IMR-90 (cell line): ENCODE results near the gene NPAS3. TPM values are rescaled to one million over a fixed set of nuclear protein-coding genes. Genes with fewer than 3 reads are reported as not detected.

Experiments
- ATAC-seq: fragments of 200-7000 bp; cut with Tn5 transposase; 2 replicates; pipeline ENCODE4 v1.9.1; 2020; ENCODE audit warnings: low read depth, mild to moderate bottlenecking, moderate library complexity
- BruUV-seq: library from RNA; stranded (reverse); fragments of 400-500 nt; replicated peaks from 2 replicates; lab custom pipeline; 2021; lab: Mats Ljungman, UMichigan
- CTCF ChIA-PET: fragments of 300-600 bp; formaldehyde crosslinking; extraction: SDS; loops from one replicate; lab custom pipeline; 2021; ENCODE audit warnings: antibody characterized with exemption; lab: Yijun Ruan, JAX
- POLR2A ChIA-PET: fragments of 300-600 bp; sonication (Branson Sonifier 250); formaldehyde crosslinking; loops from one replicate; lab custom pipeline; 2022; ENCODE audit warnings: antibody characterized with exemption; ENCODE audit not compliant: unreplicated experiment; lab: Charles Lee
- DNase-seq: peaks from one replicate; pipeline ENCODE4 v3.0.0; 2013
- H2AFZ ChIP-seq: replicated peaks from 2 replicates; pipeline ENCODE3; 2013; ENCODE audit warnings: low read length, mild to moderate bottlenecking; ENCODE audit not compliant: poor library complexity
- H2AK5ac ChIP-seq: 2 replicates; pipeline ENCODE4 v1.6.1; 2013; ENCODE audit warnings: low read depth, low read length, inconsistent platforms
- H2AK9ac ChIP-seq: replicated peaks from 2 replicates; pipeline ENCODE3; 2013; ENCODE audit warnings: mild to moderate bottlenecking, low read depth, low read length, moderate library complexity; ENCODE audit not compliant: poor library complexity
- H2BK120ac ChIP-seq: 2 replicates; pipeline ENCODE4 v1.6.1; 2013; ENCODE audit warnings: low read depth, low read length, inconsistent platforms
- H2BK15ac ChIP-seq: 3 replicates; pipeline ENCODE4 v1.6.1; 2013; ENCODE audit warnings: low read depth, low read length, inconsistent platforms
- H2BK20ac ChIP-seq: 2 replicates; pipeline ENCODE4 v1.6.1; 2013; ENCODE audit warnings: low read depth, mild to moderate bottlenecking, inconsistent platforms, low read length, moderate library complexity
- H2BK5ac ChIP-seq: 2 replicates; pipeline ENCODE4 v1.6.1; 2013; ENCODE audit warnings: mild to moderate bottlenecking, low read depth, low read length, inconsistent platforms; ENCODE audit not compliant: poor library complexity, severe bottlenecking
- H3K14ac ChIP-seq: replicated peaks from 2 replicates; pipeline ENCODE4 v1.6.1; 2013; ENCODE audit warnings: low read depth, low read length, inconsistent platforms
- H3K18ac ChIP-seq: 2 replicates; pipeline ENCODE4 v1.6.1; 2013; ENCODE audit warnings: low read depth, low read length, control low read depth
- H3K23ac ChIP-seq: 2 replicates; pipeline ENCODE4 v1.6.1; 2013; ENCODE audit warnings: low read depth, low read length, inconsistent platforms
- H3K27ac ChIP-seq: 2 replicates; pipeline ENCODE4 v1.5.1; 2013; ENCODE audit warnings: mild to moderate bottlenecking, control low read depth, low read length; ENCODE audit not compliant: insufficient read depth
- H3K27me3 ChIP-seq: 2 replicates; pipeline ENCODE4 v1.6.1; 2013; ENCODE audit warnings: low read length; ENCODE audit not compliant: control insufficient read depth, insufficient read depth
- H3K36me3 ChIP-seq: 2 replicates; pipeline ENCODE4 v1.6.1; 2013; ENCODE audit warnings: low read length, mixed read lengths; ENCODE audit not compliant: control insufficient read depth, insufficient read depth
- H3K4ac ChIP-seq: 2 replicates; pipeline ENCODE4 v1.6.1; 2013; ENCODE audit warnings: low read depth, low read length, inconsistent platforms
- H3K4me1 ChIP-seq: 2 replicates; pipeline ENCODE4 v1.6.1; 2013; ENCODE audit warnings: low read length, mixed read lengths; ENCODE audit not compliant: control insufficient read depth, insufficient read depth
- H3K4me2 ChIP-seq: 2 replicates; pipeline ENCODE4 v1.6.1; 2013; ENCODE audit warnings: low read depth, mild to moderate bottlenecking, control low read depth, low read length, moderate library complexity
- H3K4me3 ChIP-seq: 2 replicates; pipeline ENCODE4 v1.5.1; 2013; ENCODE audit warnings: low read depth, mild to moderate bottlenecking, control low read depth, low read length, moderate library complexity; ENCODE audit not compliant: insufficient read depth
- H3K56ac ChIP-seq: 2 replicates; pipeline ENCODE4 v1.6.1; 2013; ENCODE audit warnings: low read length, inconsistent platforms; ENCODE audit not compliant: insufficient read depth; ENCODE audit errors: extremely low read depth
- H3K79me1 ChIP-seq, 2 experiments: 2 replicates each; pipeline ENCODE4 v1.6.1; 2013; ENCODE audit warnings: low read length in 2 of 2, inconsistent platforms in 1 of 2, low read depth in 1 of 2
- H3K9ac ChIP-seq: 2 replicates; pipeline ENCODE4 v1.6.1; 2013; ENCODE audit warnings: low read depth, low read length, control low read depth
- H3K9me1 ChIP-seq: 2 replicates; pipeline ENCODE4 v1.6.1; 2013; ENCODE audit warnings: low read length, inconsistent platforms; ENCODE audit not compliant: insufficient read depth
- H3K9me3 ChIP-seq: 2 replicates; pipeline ENCODE4 v1.6.1; 2013; ENCODE audit warnings: low read length; ENCODE audit not compliant: control insufficient read depth, insufficient read depth
- H4K20me1 ChIP-seq: 2 replicates; pipeline ENCODE4 v1.6.1; 2013; ENCODE audit warnings: low read length, inconsistent platforms; ENCODE audit not compliant: insufficient read depth
- H4K5ac ChIP-seq: 2 replicates; pipeline ENCODE4 v1.6.1; 2013; ENCODE audit warnings: mild to moderate bottlenecking, low read depth, low read length, control low read depth
- H4K8ac ChIP-seq, 2 experiments: 2 replicates each; pipeline ENCODE4 v1.6.1; 2013; ENCODE audit warnings: low read depth in 2 of 2, low read length in 2 of 2, control low read depth in 1 of 2, inconsistent platforms in 1 of 2
- H4K91ac ChIP-seq: 2 replicates; pipeline ENCODE4 v1.6.1; 2013; ENCODE audit warnings: low read depth, low read length, inconsistent platforms; ENCODE audit not compliant: insufficient read depth
- CHD1 ChIP-seq: IDR thresholded peaks from 2 replicates; pipeline ENCODE4 v1.6.1; 2012; ENCODE audit warnings: low read depth, low read length, improper control_type of control experiment
- MAFK ChIP-seq: IDR thresholded peaks from 2 replicates; pipeline ENCODE4 v1.6.1; 2012; ENCODE audit warnings: low read depth, low read length, improper control_type of control experiment
- SMC3 ChIP-seq: fragments of 150-350 bp; IDR thresholded peaks from 2 replicates; pipeline ENCODE4 v1.6.1; 2016; ENCODE audit warnings: low read depth, mild to moderate bottlenecking, antibody characterized with exemption, low read length, moderate library complexity
- WGBS, 2 experiments: methylation state at CpG; one replicate each; pipeline versions ENCODE4 v1.1.5 to v1.1.7; 2013; ENCODE audit warnings: missing lambda C conversion rate in 2 of 2; ENCODE audit not compliant: insufficient read length in 1 of 2; ENCODE audit errors: extremely low coverage in 2 of 2; 5-methylcytosine and 5-hydroxymethylcytosine counted together
- dilution Hi-C: fragments of 300-500 bp; cut with HindIII; formaldehyde crosslinking; loops from one replicate; pipeline ENCODE4 v1.14.3; 2018; ENCODE audit warnings: low sequenced_read_pairs; ENCODE audit not compliant: unreplicated experiment
- in situ Hi-C: fragments of 300-500 bp; cut with MboI; formaldehyde crosslinking; loops from 3 replicates; pipeline ENCODE4 v1.14.3; 2019; ENCODE audit warnings: low sequenced_read_pairs, inconsistent platforms, mixed read lengths
- intact Hi-C: fragments of 100-400 bp; cut with micrococcal nuclease; formaldehyde crosslinking; loops from 2 replicates; pipeline ENCODE4 v1.10.0; 2022
- polyA plus RNA-seq, 3 experiments: library from polyadenylated mRNA; depleted of rRNA; stranded (reverse); fragments of >200 nt; gene quantifications; 2 replicates each; pipeline ENCODE4 v1.2.3, GENCODE V29; 2012; ENCODE audit warnings: low replicate concordance in 1 of 3
- total RNA-seq: library from RNA; depleted of rRNA; stranded (reverse); fragments of >200 nt; gene quantifications from 2 replicates; pipeline ENCODE4 v1.2.3, GENCODE V29; 2012

NPAS3 gene
- total and polyA plus RNA-seq, 2 of the 4 experiments (the other 2 are of a cell fraction) = not detected

GRCh38 chr14:33686218-33686617 is 747.5 kb downstream of the NPAS3 start:
- H3K4me1 ChIP-seq = no peaks in the 10 kb centered on the region
- POLR2A ChIA-PET = no interaction called here
- no peak overlapping the region for H3K9ac ChIP-seq
- H3K36me3 ChIP-seq = no peaks in the 10 kb centered on the region
- no peaks in the 10 kb centered on the region for H3K9me1 ChIP-seq
- H3K4ac ChIP-seq = no peak overlapping the region
- DNase-seq (peak; percentile 7), ATAC-seq (no peak)
- no peak overlapping the region for H2AFZ ChIP-seq
- H3K56ac ChIP-seq = no peak overlapping the region
- BruUV-seq = no TSS peak
- H3K27ac ChIP-seq = no peak overlapping the region
- H2AK5ac ChIP-seq = no peak overlapping the region
- no peak overlapping the region for H2BK15ac ChIP-seq
- no peak overlapping the region for H3K14ac ChIP-seq
- H3K27me3 ChIP-seq = no peaks in the 10 kb centered on the region
- CTCF ChIA-PET = no interaction called here
- no peak overlapping the region for H4K8ac ChIP-seq
- no peak overlapping the region for H3K23ac ChIP-seq
- in situ Hi-C loops (no loop called here), dilution Hi-C loops (no loop called here), intact Hi-C loops (no loop called here)
- no CpG with 5 or more reads among the region's 3 CpGs for WGBS, 2 experiments
- no peak overlapping the region for H4K5ac ChIP-seq
- H2AK9ac ChIP-seq = no peak overlapping the region
- no peaks in the 10 kb centered on the region for H3K79me1 ChIP-seq
- no peaks in the 10 kb centered on the region for H4K20me1 ChIP-seq
- H3K18ac ChIP-seq = no peak overlapping the region
- H4K91ac ChIP-seq = no peak overlapping the region
- no peak overlapping the region for H3K4me3 ChIP-seq
- H2BK5ac ChIP-seq = no peak overlapping the region
- H3K9me3 ChIP-seq = no peaks in the 10 kb centered on the region
- H3K4me2 ChIP-seq = no peak overlapping the region
- H2BK120ac ChIP-seq = no peak overlapping the region
- no peak overlapping the region for H2BK20ac ChIP-seq
- TF ChIP-seq SMC3 (no peak), MAFK (no peak), CHD1 (no peak)
